PC-3 (cell line): ENCODE data around the gene PGBD2.

Experiments used
- CTCF ChIP-seq: fragments of 300-600 bp; sonication (generic); conservative IDR thresholded peaks from 2 replicates; pipeline ENCODE4 v1.5.1; 2017; ENCODE audit warnings: antibody characterized with exemption, low read depth, mild to moderate bottlenecking, low read length
- EZH2phosphoT487 ChIP-seq: fragments of 300-600 bp; sonication (generic); IDR thresholded peaks from 2 replicates; pipeline ENCODE4 v1.6.1; 2018; ENCODE audit warnings: mild to moderate bottlenecking, antibody characterized with exemption, low read length, borderline replicate concordance

- TF ChIP-seq CTCF = no peak
- TF ChIP-seq EZH2phosphoT487 = no peak
Measured at GRCh38 chr1:248923352-248924338, 17.6 kb downstream of the PGBD2 start.
